Mesothelial cell of epicardium (in vitro differentiated cells): ENCODE results near the gene STK16. TPM values are rescaled to one million over a fixed set of nuclear protein-coding genes. Genes with fewer than 3 reads are reported as not detected.
A peak's percentile ranks its signal among the peaks of the same experiment; 100 is the strongest.

Experiments
- DNase-seq, 2 experiments: peaks; one replicate each; pipeline ENCODE4 v3.0.0; 2021; ENCODE audit warnings: low spot score in 2 of 2; ENCODE audit not compliant: unreplicated experiment in 2 of 2
- H3K27ac Mint-ChIP-seq: 2 replicates; pipeline ENCODE4 v1.8.0; 2021; ENCODE audit warnings: mixed read lengths
- H3K27me3 Mint-ChIP-seq: 2 replicates; pipeline ENCODE4 v1.8.0; 2021; ENCODE audit warnings: low read depth, mixed read lengths
- H3K36me3 Mint-ChIP-seq: 2 replicates; pipeline ENCODE4 v1.8.0; 2021; ENCODE audit warnings: mixed read lengths
- H3K4me1 Mint-ChIP-seq: 2 replicates; pipeline ENCODE4 v1.8.0; 2021; ENCODE audit warnings: mixed read lengths
- H3K4me3 Mint-ChIP-seq: 2 replicates; pipeline ENCODE4 v1.8.0; 2021; ENCODE audit warnings: mild to moderate bottlenecking, moderate library complexity, mixed read lengths
- H3K9me3 Mint-ChIP-seq: 2 replicates; pipeline ENCODE4 v1.8.0; 2021; ENCODE audit warnings: mixed read lengths
- total RNA-seq: library from RNA; stranded (reverse); gene quantifications from 3 replicates; pipeline ENCODE4 v1.2.1, GENCODE V29; 2021
- TF ChIP-seq, protein P1 (sequence below): fragments of 200-600 bp; sonication (generic); IDR thresholded peaks from one replicate; pipeline ENCODE4 v1.5.0; 2021; ENCODE audit warnings: antibody characterized with exemption; ENCODE audit not compliant: unreplicated experiment

The STK16 gene
- total RNA-seq, 1 donor from 2014 or later: 31.2 TPM

GRCh38 chr2:219272995-219273394 lies 27.7 kb downstream of the STK16 start:
- TF ChIP-seq, protein P1, sequence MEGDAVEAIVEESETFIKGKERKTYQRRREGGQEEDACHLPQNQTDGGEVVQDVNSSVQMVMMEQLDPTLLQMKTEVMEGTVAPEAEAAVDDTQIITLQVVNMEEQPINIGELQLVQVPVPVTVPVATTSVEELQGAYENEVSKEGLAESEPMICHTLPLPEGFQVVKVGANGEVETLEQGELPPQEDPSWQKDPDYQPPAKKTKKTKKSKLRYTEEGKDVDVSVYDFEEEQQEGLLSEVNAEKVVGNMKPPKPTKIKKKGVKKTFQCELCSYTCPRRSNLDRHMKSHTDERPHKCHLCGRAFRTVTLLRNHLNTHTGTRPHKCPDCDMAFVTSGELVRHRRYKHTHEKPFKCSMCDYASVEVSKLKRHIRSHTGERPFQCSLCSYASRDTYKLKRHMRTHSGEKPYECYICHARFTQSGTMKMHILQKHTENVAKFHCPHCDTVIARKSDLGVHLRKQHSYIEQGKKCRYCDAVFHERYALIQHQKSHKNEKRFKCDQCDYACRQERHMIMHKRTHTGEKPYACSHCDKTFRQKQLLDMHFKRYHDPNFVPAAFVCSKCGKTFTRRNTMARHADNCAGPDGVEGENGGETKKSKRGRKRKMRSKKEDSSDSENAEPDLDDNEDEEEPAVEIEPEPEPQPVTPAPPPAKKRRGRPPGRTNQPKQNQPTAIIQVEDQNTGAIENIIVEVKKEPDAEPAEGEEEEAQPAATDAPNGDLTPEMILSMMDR: no peak
- Mint-ChIP-seq H3K4me3 (no peak overlapping the region), H3K27ac (no peak overlapping the region), H3K27me3 (peaks cover 7% of the 10 kb centered on the region), H3K4me1 (peaks cover 28% of the 10 kb centered on the region), H3K9me3 (no peaks in the 10 kb centered on the region), H3K36me3 (no peaks in the 10 kb centered on the region)
- DNase-seq: no peak

DNA sequence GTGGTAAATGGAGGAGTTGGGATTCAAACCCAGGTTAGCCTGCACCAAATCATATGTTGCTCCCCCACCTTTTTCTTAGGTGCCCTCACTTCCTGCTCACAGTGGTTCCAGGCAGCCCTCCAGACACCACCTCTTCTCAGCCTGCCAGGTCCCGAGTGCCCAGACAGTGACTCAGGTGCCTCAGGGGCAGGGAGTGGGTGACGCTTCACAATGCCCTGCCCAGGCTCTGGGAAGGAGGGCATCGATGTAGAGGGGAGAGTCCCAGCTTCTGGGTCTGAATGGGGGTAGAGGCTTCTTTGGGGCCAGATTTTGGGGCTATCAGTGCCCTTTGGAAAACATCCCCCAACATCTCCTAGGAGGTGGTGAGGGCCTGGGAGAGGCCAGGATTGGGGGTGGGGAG lies 28.7 kb downstream of the STK16 start:
- no peak overlapping the region for H3K4me3 Mint-ChIP-seq
- no peak for DNase-seq
- peaks cover 5% of the 10 kb centered on the region for H3K27me3 Mint-ChIP-seq
- H3K27ac Mint-ChIP-seq: peak overlapping the region; percentile 97
- no peaks in the 10 kb centered on the region for H3K9me3 Mint-ChIP-seq
- TF ChIP-seq, protein P1: no peak
- H3K4me1 Mint-ChIP-seq: peaks cover 37% of the 10 kb centered on the region
- H3K36me3 Mint-ChIP-seq: no peaks in the 10 kb centered on the region

DNA sequence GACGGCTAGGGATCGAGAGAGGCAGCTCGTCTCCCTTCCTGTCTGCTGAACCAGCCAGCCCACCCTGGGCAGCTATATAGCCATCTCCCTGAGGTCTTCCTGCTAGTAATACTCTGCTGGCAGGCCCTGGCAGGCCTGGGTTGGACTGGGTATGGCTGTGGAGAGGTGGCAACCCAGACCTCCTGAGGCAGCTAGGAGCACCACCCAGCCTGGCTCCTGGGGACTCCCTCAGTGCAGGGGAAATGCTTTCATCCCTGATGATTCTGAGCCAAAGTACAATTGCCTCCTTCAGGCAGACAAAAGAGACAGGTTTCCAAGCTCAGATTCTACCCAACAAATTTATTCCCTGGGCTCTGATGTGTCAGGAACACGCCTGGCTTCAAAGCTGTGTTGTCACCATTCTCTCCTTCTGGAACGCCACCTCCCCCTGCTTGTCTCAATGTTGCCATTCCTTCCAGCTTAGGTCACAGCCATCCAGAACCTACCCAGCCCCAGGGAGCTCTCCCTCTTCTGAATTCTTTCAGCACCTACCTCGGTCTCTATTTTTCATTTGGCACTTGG lies 29.2 kb downstream of the STK16 start:
- peak overlapping the region; percentile 97 for H3K27ac Mint-ChIP-seq
- H3K9me3 Mint-ChIP-seq: no peaks in the 10 kb centered on the region
- H3K4me1 Mint-ChIP-seq: peaks cover 34% of the 10 kb centered on the region
- no peak for DNase-seq
- TF ChIP-seq, protein P1: no peak
- H3K36me3 Mint-ChIP-seq: no peaks in the 10 kb centered on the region
- H3K4me3 Mint-ChIP-seq: no peak overlapping the region
- H3K27me3 Mint-ChIP-seq: peaks cover 5% of the 10 kb centered on the region

DNA sequence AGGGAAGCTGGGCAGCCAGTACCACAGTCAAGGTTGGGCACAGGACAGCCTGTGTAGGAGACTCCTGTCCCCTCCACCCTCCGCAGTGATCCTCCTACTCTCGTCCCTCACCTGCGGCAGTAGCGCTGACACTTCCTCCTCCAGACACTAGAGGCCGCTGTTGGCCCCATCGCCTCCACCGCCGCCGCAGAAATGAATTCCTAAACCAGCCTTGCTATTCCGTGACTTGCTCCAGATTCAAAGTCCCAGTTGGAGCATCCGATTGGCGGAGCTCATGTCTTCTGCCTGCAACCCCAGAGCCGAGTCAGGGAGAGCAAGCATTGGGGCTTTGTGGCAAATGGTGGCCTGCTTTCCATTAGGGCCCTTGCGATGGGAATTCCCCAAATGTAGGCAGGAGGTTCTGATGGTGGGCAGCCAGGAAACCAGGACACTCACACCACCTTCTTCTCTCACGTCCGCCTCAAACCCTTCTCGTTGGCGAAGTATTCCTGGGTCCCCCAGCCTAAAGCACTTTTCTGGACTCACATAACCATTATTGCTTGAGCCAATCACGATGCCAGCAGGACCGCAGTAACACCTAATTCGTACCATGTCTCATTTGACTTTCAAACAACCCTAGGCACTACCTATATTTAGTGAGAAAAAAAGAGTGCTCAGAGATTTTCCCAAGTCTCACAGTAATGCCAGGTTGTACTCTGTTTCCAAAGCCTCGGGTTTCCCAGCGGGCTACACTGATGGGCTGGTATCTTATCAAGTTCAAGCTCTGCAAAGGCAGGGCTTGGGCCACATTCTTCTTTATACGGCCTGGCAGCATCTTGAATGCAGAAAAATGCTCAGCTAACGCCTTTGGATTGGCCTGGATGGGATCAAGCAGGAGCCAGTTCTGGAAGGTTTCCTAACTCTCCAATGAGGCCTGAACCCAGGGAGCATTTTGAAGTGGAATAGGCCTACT lies 32.7 kb downstream of the STK16 start:
- Mint-ChIP-seq H3K9me3 (no peaks in the 10 kb centered on the region), H3K27me3 (no peaks in the 10 kb centered on the region), H3K36me3 (peaks cover 3% of the 10 kb centered on the region), H3K4me1 (peaks cover 42% of the 10 kb centered on the region), H3K4me3 (peak overlapping the region; percentile 85), H3K27ac (peak overlapping the region; percentile 95)
- peak; percentile 63 to 92 for DNase-seq
- TF ChIP-seq, protein P1: peak; percentile 93

GRCh38 chr2:219278655-219279150 lies 33.4 kb downstream of the STK16 start:
- Mint-ChIP-seq H3K4me3 (peak overlapping the region; percentile 85), H3K27me3 (no peaks in the 10 kb centered on the region), H3K4me1 (peaks cover 40% of the 10 kb centered on the region), H3K36me3 (peaks cover 8% of the 10 kb centered on the region), H3K27ac (peak overlapping the region; percentile 95), H3K9me3 (no peaks in the 10 kb centered on the region)
- TF ChIP-seq, protein P1: no peak
- DNase-seq: no peak
